Spleen (tissue), 7 donors: ENCODE results near the gene MPIG6B.

Experiments
- POLR2AphosphoS5 ChIP-seq, 3 donors: sonication (generic); formaldehyde crosslinking; IDR thresholded peaks; one replicate each; pipeline ENCODE4 v1.5.1; 2017; ENCODE audit warnings: antibody characterized with exemption in 3 of 3
- TF ChIP-seq, protein P1 (sequence below), 11 experiments: fragments of 200-600 bp in 7 of 11; fragments of 450-650 bp in 4 of 11; sonication (generic) in 4 of 11; IDR thresholded peaks in 8 of 11; conservative IDR thresholded peaks in 3 of 11; 1 replicate in 7 of 11; 2 replicates in 4 of 11; pipeline versions ENCODE4 v1.4.0 to v1.8.0; 2016 to 2021; ENCODE audit warnings: antibody characterized with exemption in 11 of 11, inconsistent platforms in 4 of 11, mild to moderate bottlenecking in 1 of 11
- donor health status: DM: no; HTN: no; CAD: no; lungs with moderate emphysema.
- donor health status: DM: no; HTN: no; CAD: no.
- donor health status: DM: no; HTN: no; CAD: no.

DNA sequence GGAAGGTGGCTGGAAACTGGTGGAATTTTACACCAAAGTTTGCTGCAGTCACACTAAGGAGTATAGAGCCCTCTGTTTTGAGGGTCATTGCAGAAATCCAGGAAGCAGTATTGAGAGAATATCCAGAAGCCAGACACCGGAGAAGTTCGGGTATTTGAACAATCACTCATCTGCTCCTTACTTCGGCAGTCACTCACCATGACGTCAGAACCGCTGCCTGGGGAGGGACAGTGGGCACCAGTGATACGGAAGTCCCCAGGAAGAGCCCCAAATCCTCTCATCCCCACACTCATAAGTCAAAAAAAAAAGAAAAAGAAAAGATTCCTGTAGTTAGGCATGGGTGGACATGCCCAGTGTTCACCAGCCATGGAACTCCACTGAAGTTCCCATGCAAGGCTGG lies 46.3 kb upstream of the MPIG6B start:
- TF ChIP-seq POLR2AphosphoS5 (IDR thresholded peaks at IDR 0.05) = no peak
- TF ChIP-seq, protein P1, sequence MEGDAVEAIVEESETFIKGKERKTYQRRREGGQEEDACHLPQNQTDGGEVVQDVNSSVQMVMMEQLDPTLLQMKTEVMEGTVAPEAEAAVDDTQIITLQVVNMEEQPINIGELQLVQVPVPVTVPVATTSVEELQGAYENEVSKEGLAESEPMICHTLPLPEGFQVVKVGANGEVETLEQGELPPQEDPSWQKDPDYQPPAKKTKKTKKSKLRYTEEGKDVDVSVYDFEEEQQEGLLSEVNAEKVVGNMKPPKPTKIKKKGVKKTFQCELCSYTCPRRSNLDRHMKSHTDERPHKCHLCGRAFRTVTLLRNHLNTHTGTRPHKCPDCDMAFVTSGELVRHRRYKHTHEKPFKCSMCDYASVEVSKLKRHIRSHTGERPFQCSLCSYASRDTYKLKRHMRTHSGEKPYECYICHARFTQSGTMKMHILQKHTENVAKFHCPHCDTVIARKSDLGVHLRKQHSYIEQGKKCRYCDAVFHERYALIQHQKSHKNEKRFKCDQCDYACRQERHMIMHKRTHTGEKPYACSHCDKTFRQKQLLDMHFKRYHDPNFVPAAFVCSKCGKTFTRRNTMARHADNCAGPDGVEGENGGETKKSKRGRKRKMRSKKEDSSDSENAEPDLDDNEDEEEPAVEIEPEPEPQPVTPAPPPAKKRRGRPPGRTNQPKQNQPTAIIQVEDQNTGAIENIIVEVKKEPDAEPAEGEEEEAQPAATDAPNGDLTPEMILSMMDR (IDR thresholded peaks at IDR 0.05 in 8 of 11, conservative IDR thresholded peaks at IDR 0.05 in 3 of 11) = no peak
